Skeletal muscle satellite cell (primary cell): ENCODE results near the gene MT3. TPM values are rescaled to one million over a fixed set of nuclear protein-coding genes. Genes with fewer than 3 reads are reported as not detected.

Source experiments
- H3K27me3 ChIP-seq: 2 replicates; pipeline ENCODE4 v1.7.0; 2013; ENCODE audit warnings: low read length; ENCODE audit not compliant: control insufficient read depth, insufficient read depth
- H3K36me3 ChIP-seq: 2 replicates; pipeline ENCODE4 v1.7.0; 2013; ENCODE audit warnings: mild to moderate bottlenecking, control low read depth, low read length; ENCODE audit not compliant: insufficient read depth
- H3K4me1 ChIP-seq: 2 replicates; pipeline ENCODE4 v1.7.0; 2013; ENCODE audit warnings: low read length; ENCODE audit not compliant: control insufficient read depth, insufficient read depth
- H3K4me2 ChIP-seq: 2 replicates; pipeline ENCODE4 v1.7.0; 2013; ENCODE audit warnings: mild to moderate bottlenecking, low read length
- H3K4me3 ChIP-seq: 2 replicates; pipeline ENCODE4 v1.7.0; 2013; ENCODE audit warnings: low read length
- H3K9ac ChIP-seq: 2 replicates; pipeline ENCODE4 v1.7.0; 2013; ENCODE audit warnings: mild to moderate bottlenecking, low read depth, low read length, moderate library complexity
- H3K9me3 ChIP-seq: replicated peaks from 2 replicates; pipeline ENCODE4 v1.7.0; 2013; ENCODE audit warnings: mild to moderate bottlenecking, control low read depth, low read length
- total RNA-seq: library from RNA; depleted of rRNA; stranded (reverse); fragments of >200 nt; gene quantifications from 2 replicates; pipeline ENCODE4 v1.2.3, GENCODE V29; 2012; rRNA removed

The MT3 gene
- total RNA-seq, result 2.2 TPM in 1 of 2 replicates, not detected in the other

DNA sequence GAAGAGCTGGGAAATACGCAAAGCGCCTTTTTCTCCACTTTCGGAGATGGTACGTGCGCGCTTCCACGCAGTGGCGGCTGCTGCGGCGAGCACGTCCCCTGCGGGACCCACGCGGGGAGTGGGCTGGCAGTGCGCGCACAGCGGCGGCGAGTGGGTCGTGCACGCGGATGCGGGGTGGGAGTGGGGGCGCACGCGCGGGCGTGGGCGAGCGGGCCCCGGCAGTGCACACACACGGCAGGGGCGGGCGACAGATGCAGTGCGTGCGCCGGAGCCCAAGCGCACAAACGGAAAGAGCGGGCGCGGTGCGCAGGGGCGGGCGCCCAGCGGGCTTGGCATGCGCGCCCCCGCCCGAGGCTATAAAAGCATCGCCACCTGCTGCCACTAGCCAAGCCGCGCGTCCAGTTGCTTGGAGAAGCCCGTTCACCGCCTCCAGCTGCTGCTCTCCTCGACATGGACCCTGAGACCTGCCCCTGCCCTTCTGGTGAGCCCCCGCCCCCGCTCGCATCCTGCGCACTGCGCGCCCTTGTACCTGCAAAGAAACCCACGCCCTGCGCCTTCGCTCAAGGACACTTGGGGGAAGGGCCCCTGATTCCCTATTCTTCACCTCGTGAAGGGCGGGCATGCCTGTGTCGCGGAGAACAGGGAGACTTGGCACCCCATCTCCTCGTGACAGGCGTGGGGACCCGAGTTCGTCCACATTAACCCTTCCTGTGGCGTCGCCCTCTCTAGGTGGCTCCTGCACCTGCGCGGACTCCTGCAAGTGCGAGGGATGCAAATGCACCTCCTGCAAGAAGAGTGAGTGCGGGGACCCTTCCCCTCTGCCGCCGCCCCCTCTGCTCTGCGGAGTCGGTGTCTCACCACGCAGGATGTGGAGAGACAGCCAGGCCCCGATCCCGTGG is at the start of gene MT3:
TSS of gene MT3 (plus strand) at position 388 of the 899 bp plus-strand sequence. CDS start at position 451, 63 bp downstream.
- Histone ChIP-seq H3K9ac (no peak within 1 kb of the TSS), H3K4me1 (peaks cover 10% of the 10 kb centered on the region), H3K9me3 (no peaks in the 10 kb centered on the region), H3K4me2 (peak within 1 kb of the TSS; percentile 85), H3K4me3 (peak within 1 kb of the TSS; percentile 71), H3K27me3 (peaks cover 72% of the 10 kb centered on the region), H3K36me3 (no peaks in the 10 kb centered on the region)

DNA sequence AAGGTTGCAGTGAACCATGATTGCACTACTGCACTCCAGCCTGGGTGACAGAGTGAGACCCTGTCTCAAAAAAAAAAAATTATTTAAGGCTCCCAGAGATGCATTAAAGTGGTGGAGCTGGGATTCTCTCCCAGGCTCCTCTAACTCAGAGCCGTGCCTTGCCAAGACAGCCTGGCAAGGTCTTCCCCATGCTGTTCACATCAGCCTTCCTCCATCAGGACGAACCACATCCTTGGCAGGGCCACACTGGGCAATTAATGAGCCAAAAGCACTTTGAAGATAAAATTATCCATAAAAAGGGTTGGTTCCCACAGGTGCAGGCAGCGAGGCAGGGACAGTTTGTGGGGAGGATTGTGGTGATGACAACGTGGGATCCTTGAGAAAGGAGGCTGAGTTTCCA is 49.7 kb upstream of the MT3 start:
- H3K9me3 ChIP-seq, result no peaks in the 10 kb centered on the region
- H3K4me3 ChIP-seq, result no peak overlapping the region
- H3K36me3 ChIP-seq, result no peaks in the 10 kb centered on the region
- no peak overlapping the region for H3K9ac ChIP-seq
- peaks cover 43% of the 10 kb centered on the region for H3K27me3 ChIP-seq
- H3K4me1 ChIP-seq, result no peaks in the 10 kb centered on the region
- no peak overlapping the region for H3K4me2 ChIP-seq

DNA sequence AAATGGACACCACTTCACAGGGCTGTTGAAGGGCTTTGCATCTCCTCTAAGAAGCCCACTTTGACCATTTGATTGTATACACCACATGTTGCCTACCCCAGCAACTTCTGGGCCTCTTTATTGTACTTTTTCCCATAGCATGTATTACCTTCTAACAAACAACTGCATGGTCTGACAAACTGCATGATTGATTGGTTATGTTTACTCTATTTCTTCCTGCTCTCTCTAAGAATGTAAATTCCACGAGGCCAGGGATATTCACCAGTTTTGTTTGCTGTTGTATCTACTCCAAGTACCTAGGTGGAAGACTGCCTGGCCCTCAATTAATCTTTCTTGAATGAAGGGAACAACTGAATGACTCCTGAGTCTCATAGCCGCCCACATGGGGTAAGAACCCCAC is 47.3 kb upstream of the MT3 start:
- Histone ChIP-seq H3K36me3 (no peaks in the 10 kb centered on the region), H3K9ac (no peak overlapping the region), H3K4me1 (no peaks in the 10 kb centered on the region)

DNA sequence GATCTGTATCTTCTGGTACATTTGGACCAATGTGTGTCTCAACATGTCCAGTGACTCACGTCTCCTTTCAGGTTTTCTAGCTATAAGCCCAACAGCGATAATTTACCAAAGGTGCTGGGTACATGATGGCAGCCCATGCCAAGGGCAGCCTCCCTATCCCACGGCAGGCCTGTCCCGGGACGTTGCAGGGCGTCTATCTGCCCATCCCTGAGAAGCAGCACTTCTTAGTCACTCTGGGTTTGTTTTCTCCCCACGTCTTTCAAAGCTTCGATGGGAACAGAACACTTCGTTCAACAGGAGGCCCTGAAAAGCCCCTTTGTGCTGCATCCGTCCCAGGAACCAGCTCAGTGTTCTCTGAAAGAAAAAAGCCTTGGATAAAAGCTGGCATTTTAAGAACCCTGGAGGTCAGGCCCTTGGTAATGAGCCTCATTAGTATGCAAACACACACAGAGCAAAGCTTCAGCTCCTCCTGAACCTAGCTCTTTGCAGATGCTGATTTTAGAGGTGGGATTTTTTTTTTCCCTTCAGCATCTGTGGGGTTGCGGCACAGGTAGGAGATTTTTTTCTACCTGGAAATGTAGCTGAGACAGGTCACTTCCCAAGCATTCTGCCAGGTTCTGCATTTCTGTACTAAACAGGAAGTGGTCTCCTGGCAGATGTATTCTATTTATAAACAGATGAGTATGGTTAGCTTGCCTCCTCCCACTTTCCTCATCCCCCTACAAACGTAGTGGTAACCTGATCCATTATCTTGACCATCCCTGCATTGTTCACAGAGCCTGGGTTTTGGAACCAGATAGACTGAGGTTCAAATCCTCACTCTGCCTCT is 42.0 kb upstream of the MT3 start:
- Histone ChIP-seq H3K9me3 (no peaks in the 10 kb centered on the region), H3K36me3 (no peaks in the 10 kb centered on the region), H3K27me3 (peaks cover 9% of the 10 kb centered on the region), H3K4me3 (no peak overlapping the region), H3K9ac (no peak overlapping the region), H3K4me2 (no peak overlapping the region), H3K4me1 (no peaks in the 10 kb centered on the region)

More for the DNA sequence above, 47.3 kb upstream of the MT3 start:
- no peaks in the 10 kb centered on the region for H3K9me3 ChIP-seq
- H3K4me2 ChIP-seq, result no peak overlapping the region
- peaks cover 23% of the 10 kb centered on the region for H3K27me3 ChIP-seq
- no peak overlapping the region for H3K4me3 ChIP-seq

DNA sequence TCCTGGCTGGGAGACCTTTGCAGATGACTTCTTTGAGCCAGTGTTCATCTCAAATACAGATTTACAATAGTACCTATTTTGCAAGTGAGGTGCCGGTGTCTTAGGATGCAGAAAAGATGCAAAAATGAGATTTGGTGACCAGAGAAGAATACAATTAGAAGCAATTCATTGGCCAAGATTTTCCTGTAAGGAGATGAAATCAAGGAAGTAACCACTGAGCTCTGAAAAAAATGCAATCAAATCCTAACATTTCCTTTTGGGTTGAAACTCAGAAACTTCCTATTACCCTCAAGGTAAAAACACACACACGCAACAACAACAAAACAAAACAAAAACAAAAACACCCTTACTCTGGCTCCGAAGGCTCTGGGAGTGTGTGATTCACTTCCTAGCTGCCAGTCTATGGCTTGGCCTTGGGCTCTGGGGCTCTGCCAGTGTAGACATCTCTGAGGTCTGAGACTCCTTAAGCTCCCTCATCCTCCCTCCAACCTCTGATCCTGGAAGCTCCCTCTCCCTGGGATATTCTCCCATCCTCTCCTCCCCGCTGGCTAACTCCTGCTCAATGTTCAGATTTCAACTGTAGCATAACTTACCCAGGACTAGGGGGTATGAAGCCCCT is 41.3 kb upstream of the MT3 start:
- Histone ChIP-seq H3K4me1 (no peaks in the 10 kb centered on the region), H3K4me3 (no peak overlapping the region), H3K9me3 (no peaks in the 10 kb centered on the region), H3K4me2 (no peak overlapping the region), H3K27me3 (peaks cover 8% of the 10 kb centered on the region), H3K36me3 (no peaks in the 10 kb centered on the region), H3K9ac (no peak overlapping the region)

DNA sequence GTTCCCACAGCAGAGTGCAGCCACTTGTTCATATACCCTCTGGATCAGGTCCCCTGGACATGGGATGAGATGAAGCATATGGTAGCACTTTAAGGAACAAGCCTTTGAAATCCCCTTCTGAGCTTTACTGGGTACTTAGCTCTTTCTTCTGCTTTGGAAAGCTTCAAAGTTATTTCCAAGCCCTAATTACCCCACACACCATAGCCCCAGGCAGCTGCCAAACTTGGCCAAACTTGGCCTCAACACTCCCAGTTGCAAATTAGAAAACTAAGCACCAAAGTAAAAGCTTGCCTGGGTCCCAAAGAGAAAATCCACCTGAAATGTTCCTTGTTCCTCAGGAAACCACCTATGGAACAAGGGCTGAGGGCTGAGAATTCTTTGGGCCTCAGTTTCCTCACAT is 40.2 kb upstream of the MT3 start:
- no peak overlapping the region for H3K9ac ChIP-seq
- H3K9me3 ChIP-seq, result no peaks in the 10 kb centered on the region
- H3K4me3 ChIP-seq, result no peak overlapping the region
- H3K27me3 ChIP-seq, result peaks cover 13% of the 10 kb centered on the region
- H3K4me2 ChIP-seq, result no peak overlapping the region
- H3K36me3 ChIP-seq, result no peaks in the 10 kb centered on the region
- no peaks in the 10 kb centered on the region for H3K4me1 ChIP-seq

DNA sequence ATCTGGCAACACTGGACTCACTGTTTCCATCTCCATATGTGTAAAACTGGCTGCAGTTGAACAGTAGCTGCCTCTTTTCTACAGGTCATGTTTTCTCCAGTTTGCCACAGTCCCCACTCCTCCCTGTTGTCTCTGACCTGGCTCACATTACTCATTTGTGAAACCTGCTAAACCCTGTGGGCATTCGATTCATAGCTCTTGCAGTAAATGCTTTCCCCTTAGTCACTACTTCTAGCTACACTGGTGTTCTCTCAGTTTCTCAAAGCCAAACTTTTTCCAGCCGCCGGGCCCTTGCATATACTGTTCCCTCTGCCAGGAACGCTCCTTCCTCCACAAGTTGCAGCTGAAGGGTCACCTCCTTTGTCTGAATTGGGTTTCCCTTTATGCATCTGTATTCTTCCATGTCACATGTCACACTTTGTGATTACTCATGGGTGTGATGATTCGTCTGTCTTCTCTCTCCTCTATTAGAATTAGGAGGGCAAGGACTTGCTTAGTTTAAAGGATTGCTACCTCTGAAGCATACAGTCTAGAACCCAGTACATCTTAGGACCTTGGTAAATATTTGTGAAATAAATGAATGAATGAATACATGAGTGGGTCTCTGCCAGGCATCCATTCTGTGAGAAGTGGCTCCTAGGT is 39.5 kb upstream of the MT3 start:
- Histone ChIP-seq H3K4me1 (no peaks in the 10 kb centered on the region), H3K4me2 (no peak overlapping the region)

DNA sequence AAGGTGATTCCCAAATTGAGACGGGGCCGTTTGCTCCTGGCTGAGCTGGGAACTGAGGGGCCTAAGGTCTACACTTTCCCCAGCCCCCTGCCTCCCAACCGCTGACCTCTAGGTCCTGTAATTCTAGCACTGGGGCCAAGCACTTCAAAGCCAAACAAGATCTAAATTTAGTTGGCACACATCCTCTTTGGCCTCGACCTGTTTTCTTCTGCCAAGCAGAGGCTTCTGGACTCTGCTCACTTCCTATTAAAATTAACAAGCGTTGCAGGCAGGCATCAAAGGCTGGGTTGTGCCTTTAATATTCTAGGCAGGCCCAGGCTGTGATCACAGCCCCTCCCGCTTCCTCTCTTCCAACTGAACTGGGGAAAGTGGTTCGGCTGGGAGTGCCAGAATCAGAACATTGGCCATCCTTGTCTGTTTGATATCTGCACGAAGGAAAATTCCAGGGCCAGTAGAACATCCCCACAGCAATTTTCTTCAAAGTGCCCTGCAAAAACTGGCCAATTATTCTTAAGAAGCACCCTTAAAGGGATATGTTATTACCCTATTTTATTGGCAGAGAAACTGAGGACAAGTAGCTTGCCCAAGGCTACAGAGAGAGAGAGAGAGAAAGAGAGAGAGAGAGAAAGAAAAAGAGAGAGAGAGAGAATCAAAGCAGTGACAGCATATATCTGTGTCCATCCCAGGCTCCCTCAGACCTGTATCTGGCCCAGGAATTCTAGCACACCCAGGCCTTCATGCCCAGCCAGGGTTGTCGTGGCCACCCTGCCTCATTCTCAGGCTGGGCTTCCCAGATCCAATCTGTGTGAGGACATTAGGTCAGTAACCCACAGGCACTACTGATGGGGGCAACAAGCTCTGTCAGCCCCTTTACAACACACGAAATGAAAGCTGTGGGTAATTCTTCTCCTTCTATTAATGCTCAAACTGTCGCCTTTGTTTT is 37.3 kb upstream of the MT3 start:
- no peak overlapping the region for H3K9ac ChIP-seq

More for the DNA sequence above, 39.5 kb upstream of the MT3 start:
- H3K4me3 ChIP-seq, result no peak overlapping the region
- H3K27me3 ChIP-seq, result peaks cover 20% of the 10 kb centered on the region
- no peaks in the 10 kb centered on the region for H3K9me3 ChIP-seq
- H3K9ac ChIP-seq, result no peak overlapping the region
- no peaks in the 10 kb centered on the region for H3K36me3 ChIP-seq

DNA sequence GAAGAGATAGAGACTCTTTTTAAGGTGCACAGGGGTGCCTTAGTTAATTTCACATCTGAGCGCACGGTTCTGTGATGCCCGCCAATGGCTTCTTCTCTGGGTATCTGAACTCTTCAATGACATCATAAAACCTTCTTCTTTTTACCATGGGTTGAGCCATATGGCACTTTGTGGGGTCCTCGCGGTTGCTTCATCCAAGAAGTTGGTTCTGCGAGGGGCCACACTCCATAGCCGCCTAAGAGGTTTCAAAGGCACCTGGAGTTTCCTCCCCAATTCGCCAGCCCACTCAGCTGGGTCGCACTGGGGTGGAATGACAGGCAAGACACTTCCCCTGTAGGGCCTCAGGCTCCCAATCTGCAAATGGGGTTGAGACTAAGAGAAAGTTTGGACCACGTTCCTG is 34.9 kb upstream of the MT3 start:
- Histone ChIP-seq H3K4me1 (peaks cover 10% of the 10 kb centered on the region), H3K27me3 (peaks cover 41% of the 10 kb centered on the region), H3K4me3 (no peak overlapping the region), H3K36me3 (no peaks in the 10 kb centered on the region), H3K9ac (no peak overlapping the region), H3K9me3 (no peaks in the 10 kb centered on the region), H3K4me2 (no peak overlapping the region)

More for the DNA sequence above, 37.3 kb upstream of the MT3 start:
- H3K9me3 ChIP-seq, result no peaks in the 10 kb centered on the region
- no peaks in the 10 kb centered on the region for H3K4me1 ChIP-seq
- peaks cover 35% of the 10 kb centered on the region for H3K27me3 ChIP-seq
- H3K36me3 ChIP-seq, result no peaks in the 10 kb centered on the region
- no peak overlapping the region for H3K4me2 ChIP-seq
- H3K4me3 ChIP-seq, result no peak overlapping the region

DNA sequence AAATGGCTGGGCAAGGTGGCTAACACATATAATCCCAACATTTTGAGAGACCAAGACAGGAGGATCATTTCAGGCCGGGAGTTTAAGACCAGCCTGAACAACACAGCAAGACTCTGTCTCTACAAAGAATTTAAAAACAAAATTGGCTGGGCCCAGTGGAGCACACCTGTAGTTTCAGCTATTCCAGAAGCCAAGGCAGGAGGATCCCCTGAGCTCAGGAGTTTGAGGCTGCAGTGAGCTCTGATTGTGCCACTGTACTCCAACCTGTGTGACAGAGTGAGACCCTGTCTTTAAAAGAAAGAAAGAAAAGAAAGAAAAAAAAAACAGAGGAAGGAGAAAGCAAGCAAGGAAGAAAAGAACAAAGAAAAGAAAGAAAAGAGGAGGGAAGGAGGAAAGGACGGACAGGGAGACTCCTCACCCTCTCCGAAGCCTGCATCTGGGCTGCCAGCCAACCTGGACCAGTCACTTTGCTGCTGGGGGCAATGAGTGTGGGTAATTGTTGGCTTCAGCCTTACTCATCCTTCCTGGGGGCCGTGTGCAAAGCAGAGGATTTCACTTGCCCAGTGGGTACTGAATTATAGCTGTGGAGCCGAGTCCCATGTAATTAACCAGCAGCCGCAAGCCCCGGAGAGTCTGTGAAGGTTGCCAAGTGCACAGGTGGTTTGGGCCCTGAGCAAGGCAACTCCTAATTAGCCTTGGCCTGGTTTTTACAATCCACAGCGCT is 31.1 kb upstream of the MT3 start:
- Histone ChIP-seq H3K9ac (no peak overlapping the region), H3K9me3 (no peaks in the 10 kb centered on the region), H3K36me3 (no peaks in the 10 kb centered on the region), H3K4me1 (peaks cover 10% of the 10 kb centered on the region), H3K27me3 (peaks cover 42% of the 10 kb centered on the region), H3K4me2 (no peak overlapping the region), H3K4me3 (no peak overlapping the region)
